GM19239 (cell line): ENCODE measurements around the gene CNIH1.
"Not testable (repeated sequence)": the region's sequence is repeated elsewhere in the genome, so short reads cannot be mapped to it uniquely, and the experiment has no call there.

Experiments
- DNase-seq: peaks from one replicate; pipeline ENCODE4 v3.0.0; 2011; ENCODE audit warnings: low spot score; ENCODE audit not compliant: insufficient read length
- FAIRE-seq: peaks from 2 replicates; lab custom pipeline; 2011; peaks lifted over from hg19 to GRCh38; lab: Jason Lieb, UNC

Gene CNIH1

GRCh38 chr14:54392986-54393884, 47.9 kb downstream of the CNIH1 start:
- not testable (repeated sequence) for DNase-seq, FAIRE-seq

- FAIRE-seq (no peak), DNase-seq (no peak)
These were observed 48.9 kb downstream of the CNIH1 start for GRCh38 chr14:54392131-54392859.

GRCh38 chr14:54387328-54387727, 53.8 kb downstream of the CNIH1 start:
- DNase-seq: no peak
- FAIRE-seq: no peak

GRCh38 chr14:54385556-54385955, 55.6 kb downstream of the CNIH1 start:
- FAIRE-seq: no peak
- DNase-seq: no peak

- DNase-seq: no peak
- FAIRE-seq: no peak
These were observed 57.3 kb downstream of the CNIH1 start for GRCh38 chr14:54383835-54384234.

- FAIRE-seq: no peak
- no peak for DNase-seq
These were observed 59.4 kb downstream of the CNIH1 start for GRCh38 chr14:54381821-54382220.

GRCh38 chr14:54380558-54380957, 60.6 kb downstream of the CNIH1 start:
- DNase-seq, FAIRE-seq: not testable (repeated sequence)

GRCh38 chr14:54378893-54379292, 62.3 kb downstream of the CNIH1 start:
- not testable (repeated sequence) for DNase-seq, FAIRE-seq

GRCh38 chr14:54377501-54377900, 63.7 kb downstream of the CNIH1 start:
- FAIRE-seq: no peak
- no peak for DNase-seq

- DNase-seq: no peak
- no peak for FAIRE-seq
These were observed 66.9 kb downstream of the CNIH1 start for GRCh38 chr14:54374117-54374884.
